Right lobe of liver (tissue), 4 donors: ENCODE data around the gene CAMK2B.

Experiments
- CTCF ChIP-seq, 4 donors: fragments of 200-600 bp in 3 of 4; fragments of 450-650 bp in 1 of 4; IDR thresholded peaks; one replicate each; pipeline versions ENCODE4 v1.5.1 to v1.8.0; 2016 to 2022; ENCODE audit warnings: antibody characterized with exemption in 4 of 4, mild to moderate bottlenecking in 2 of 4
- POLR2A ChIP-seq: fragments of 450-650 bp; IDR thresholded peaks from one replicate; pipeline ENCODE4 v1.6.1; 2017; ENCODE audit warnings: antibody characterized with exemption, mild to moderate bottlenecking
- donor health status: DM: no; HTN: no; CAD: no.
- donor health status: DM: no; HTN: no; CAD: no.
- donor health status: DM: no; HTN: yes; CAD: no.

DNA sequence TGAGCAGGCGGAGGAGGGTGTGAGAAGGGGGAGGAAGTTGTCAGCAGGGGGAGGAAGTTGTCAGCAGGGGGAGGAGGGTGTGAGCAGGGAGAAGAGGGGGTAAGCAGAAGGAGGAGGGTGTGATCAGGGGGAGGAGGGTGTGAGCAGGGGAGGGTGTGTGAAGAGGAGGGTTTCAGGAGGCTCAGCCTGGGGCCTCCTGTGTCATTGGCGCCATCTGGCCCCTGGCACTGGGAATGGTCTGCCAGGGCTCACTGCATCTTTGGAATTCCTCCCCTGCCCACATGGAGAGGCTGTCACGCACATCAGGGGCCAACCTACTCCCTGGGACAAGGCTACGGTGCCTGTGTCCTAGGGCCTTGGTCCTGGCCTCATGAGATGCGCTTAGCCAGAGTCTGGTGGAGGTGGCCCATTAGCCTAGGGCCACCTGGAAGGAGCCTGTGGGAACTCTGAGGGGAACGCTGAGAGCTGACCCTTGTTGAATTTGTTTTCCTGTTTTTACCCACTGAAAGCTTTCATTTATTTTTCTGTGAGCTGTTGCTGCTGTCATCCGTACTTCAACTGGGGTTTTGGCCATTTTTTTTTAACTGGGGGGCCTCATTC lies 18.0 kb downstream of the CAMK2B start:
- TF ChIP-seq CTCF (IDR thresholded peaks at IDR 0.05): no peak
- no peak for TF ChIP-seq POLR2A
